Activated CD4-positive, alpha-beta memory T cell treated with anti-CD3 and anti-CD28 coated beads for 36 hours (primary cell): ENCODE data around the gene CNKSR3. TPM values are rescaled to one million over a fixed set of nuclear protein-coding genes. Genes with fewer than 3 reads are reported as not detected.

ENCODE experiments used
- CTCF ChIA-PET: fragments of 350-600 bp; sonication (Branson Sonifier 250); formaldehyde crosslinking; loops from one replicate; lab custom pipeline; 2021; ENCODE audit warnings: antibody characterized with exemption, inconsistent platforms; lab: Charles Lee
- POLR2A ChIA-PET: fragments of 350-600 bp; sonication (Branson Sonifier 250); formaldehyde crosslinking; loops from one replicate; lab custom pipeline; 2021; ENCODE audit warnings: antibody characterized with exemption; lab: Charles Lee
- DNase-seq: peaks from one replicate; pipeline ENCODE4 v3.0.0-alpha.2; 2020
- H3K27ac Mint-ChIP-seq: one replicate; pipeline ENCODE4 v1.8.0; 2021; ENCODE audit warnings: mixed read lengths
- H3K27me3 Mint-ChIP-seq: one replicate; pipeline ENCODE4 v1.8.0; 2021; ENCODE audit warnings: mixed read lengths
- H3K36me3 Mint-ChIP-seq: one replicate; pipeline ENCODE4 v1.8.0; 2021; ENCODE audit warnings: mixed read lengths
- H3K4me1 Mint-ChIP-seq: one replicate; pipeline ENCODE4 v1.8.0; 2021; ENCODE audit warnings: low read depth, mixed read lengths
- H3K4me3 Mint-ChIP-seq: one replicate; pipeline ENCODE4 v1.8.0; 2021; ENCODE audit warnings: mild to moderate bottlenecking, mixed read lengths
- H3K9me3 Mint-ChIP-seq: one replicate; pipeline ENCODE4 v1.8.0; 2021; ENCODE audit warnings: mixed read lengths
- intact Hi-C: fragments of 100-400 bp; cut with micrococcal nuclease; formaldehyde crosslinking; loops from one replicate; pipeline ENCODE4 v1.15.1; 2023
- total RNA-seq, 2 experiments: library from RNA; stranded (reverse); gene quantifications; one replicate each; pipeline ENCODE4 v1.2.3, GENCODE V29; 2021

The CNKSR3 gene
- total RNA-seq, 2 experiments from 2014 or later: 0.12 TPM

DNA sequence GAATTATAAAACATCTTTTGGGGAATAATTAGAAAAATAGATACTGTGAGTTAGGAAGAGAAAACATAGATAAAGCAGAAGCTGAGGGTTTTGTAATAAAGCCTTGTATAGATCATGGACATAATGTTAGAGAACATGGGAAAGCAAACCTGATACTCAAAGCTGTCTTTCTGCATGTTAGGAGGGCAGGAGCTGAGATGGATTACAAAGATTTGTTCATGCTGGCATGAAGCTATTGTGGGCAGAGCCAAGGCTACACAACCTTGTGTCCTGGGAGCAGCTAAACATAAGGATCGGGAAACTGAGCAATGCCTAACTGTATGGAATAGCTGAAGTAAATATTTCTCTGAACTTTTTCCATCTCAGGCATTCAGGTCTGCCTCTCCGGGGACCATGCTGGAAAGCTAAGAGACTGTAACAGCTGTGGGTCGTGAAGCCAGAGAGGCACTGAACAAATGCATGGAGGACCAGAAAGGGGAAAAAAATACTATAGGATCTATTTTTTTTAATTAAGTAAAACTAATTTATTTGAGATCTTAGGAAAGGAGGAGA is 28.2 kb upstream of the CNKSR3 start:
- no peaks in the 10 kb centered on the region for H3K36me3 Mint-ChIP-seq
- intact Hi-C loops: no loop called here
- no peaks in the 10 kb centered on the region for H3K27me3 Mint-ChIP-seq
- no peak for DNase-seq
- no peak overlapping the region for H3K27ac Mint-ChIP-seq
- ChIA-PET CTCF (no interaction called here), POLR2A (no interaction called here)
- no peak overlapping the region for H3K4me3 Mint-ChIP-seq
- H3K9me3 Mint-ChIP-seq: no peaks in the 10 kb centered on the region
- H3K4me1 Mint-ChIP-seq: no peaks in the 10 kb centered on the region

DNA sequence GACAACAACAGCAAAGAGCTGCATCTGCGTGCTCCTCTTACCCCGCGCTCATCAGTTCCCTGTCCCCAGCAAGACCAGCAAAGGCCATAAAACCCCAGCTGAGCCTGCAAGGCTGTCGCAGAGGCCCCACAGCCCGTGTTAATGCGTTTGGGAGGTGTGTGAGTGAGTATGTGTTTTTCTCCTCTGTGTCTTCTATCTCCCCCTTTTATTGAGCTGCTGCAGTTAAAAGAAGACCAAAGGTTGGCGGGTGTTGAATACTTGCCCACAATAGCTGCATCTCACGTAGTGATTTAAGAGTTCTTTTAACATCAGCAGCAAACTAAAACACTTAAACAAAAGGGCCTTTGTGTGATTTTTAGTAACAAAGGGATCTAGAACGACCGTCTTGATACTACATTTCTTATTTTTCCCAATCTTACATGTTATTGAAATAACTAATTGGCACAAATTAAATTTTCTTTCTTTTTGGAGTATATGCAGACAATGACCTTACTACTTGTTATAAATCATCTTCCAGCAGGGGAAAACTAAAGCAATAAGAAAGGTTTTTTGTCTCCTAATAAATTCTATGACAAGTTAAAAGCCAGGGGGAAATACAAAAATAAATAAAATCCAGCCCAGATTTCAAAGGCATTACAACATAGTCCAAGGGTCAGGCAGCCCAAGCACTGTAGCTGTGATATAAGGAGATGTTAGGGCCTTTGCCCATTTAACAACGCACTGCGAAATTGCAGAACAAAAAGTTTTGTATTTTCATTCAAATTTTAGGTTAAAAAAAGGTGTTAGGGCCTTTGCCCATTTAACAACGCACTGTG is 27.2 kb upstream of the CNKSR3 start:
- POLR2A ChIA-PET: no interaction called here
- Mint-ChIP-seq H3K27me3 (no peaks in the 10 kb centered on the region), H3K9me3 (no peaks in the 10 kb centered on the region), H3K27ac (no peak overlapping the region), H3K4me3 (no peak overlapping the region), H3K36me3 (no peaks in the 10 kb centered on the region), H3K4me1 (no peaks in the 10 kb centered on the region)
- intact Hi-C loops: no loop called here
- CTCF ChIA-PET: interaction anchor here (0.6 kb wide), 1 partner anchor 121 kb away, joined by 3 read pairs; no protein-coding TSS in a partner anchor
- no peak for DNase-seq

DNA sequence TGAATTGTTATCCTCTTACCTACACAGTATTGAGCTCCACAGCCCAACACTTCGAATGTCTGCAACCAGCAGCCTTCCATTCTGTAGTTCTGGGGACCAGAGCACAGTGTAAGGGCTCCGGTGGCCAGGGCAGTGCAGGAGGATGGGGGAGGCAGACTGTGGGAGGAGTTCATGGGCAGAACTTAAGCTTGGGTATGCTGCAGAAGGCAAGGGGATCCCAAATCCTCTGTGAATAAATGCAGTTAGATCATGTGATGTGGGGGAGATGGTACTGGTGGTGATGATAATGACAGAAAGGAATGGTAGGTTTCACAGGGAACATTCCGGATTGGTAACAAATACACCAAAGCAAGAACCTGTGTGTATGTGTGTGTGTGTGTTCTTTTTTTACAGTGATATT is 26.5 kb upstream of the CNKSR3 start:
- intact Hi-C loops: no loop called here
- no peaks in the 10 kb centered on the region for H3K27me3 Mint-ChIP-seq
- no peaks in the 10 kb centered on the region for H3K9me3 Mint-ChIP-seq
- H3K4me1 Mint-ChIP-seq: no peaks in the 10 kb centered on the region
- no peak for DNase-seq
- ChIA-PET POLR2A (no interaction called here), CTCF (interaction anchor here (0.6 kb wide), 1 partner anchor 121 kb away, joined by 3 read pairs; no protein-coding TSS in a partner anchor)
- no peak overlapping the region for H3K27ac Mint-ChIP-seq
- no peaks in the 10 kb centered on the region for H3K36me3 Mint-ChIP-seq
- H3K4me3 Mint-ChIP-seq: no peak overlapping the region

DNA sequence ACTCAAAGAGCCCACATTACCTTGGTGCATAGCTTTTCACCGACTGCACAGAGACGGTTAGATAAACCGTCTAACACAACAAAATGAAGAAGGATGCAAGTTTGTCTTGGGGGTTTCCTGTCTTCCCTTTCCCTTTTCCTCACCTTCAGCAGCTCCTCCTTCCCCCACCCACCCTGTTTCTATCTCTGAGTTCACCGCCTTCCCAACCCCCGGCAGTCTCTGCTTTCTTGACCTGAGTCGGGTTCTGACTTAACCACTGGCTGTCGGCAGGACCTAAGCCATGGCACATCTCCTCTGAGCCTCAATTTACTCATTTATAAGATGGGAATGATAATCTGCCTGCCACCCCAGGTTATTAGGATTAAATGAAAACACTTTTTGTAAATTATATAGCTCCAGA is 25.8 kb upstream of the CNKSR3 start:
- DNase-seq: no peak
- ChIA-PET CTCF (no interaction called here), POLR2A (no interaction called here)
- intact Hi-C loops: no loop called here
- no peaks in the 10 kb centered on the region for H3K9me3 Mint-ChIP-seq
- H3K36me3 Mint-ChIP-seq: no peaks in the 10 kb centered on the region
- H3K4me3 Mint-ChIP-seq: no peak overlapping the region
- H3K27me3 Mint-ChIP-seq: no peaks in the 10 kb centered on the region
- no peaks in the 10 kb centered on the region for H3K4me1 Mint-ChIP-seq
- H3K27ac Mint-ChIP-seq: no peak overlapping the region

DNA sequence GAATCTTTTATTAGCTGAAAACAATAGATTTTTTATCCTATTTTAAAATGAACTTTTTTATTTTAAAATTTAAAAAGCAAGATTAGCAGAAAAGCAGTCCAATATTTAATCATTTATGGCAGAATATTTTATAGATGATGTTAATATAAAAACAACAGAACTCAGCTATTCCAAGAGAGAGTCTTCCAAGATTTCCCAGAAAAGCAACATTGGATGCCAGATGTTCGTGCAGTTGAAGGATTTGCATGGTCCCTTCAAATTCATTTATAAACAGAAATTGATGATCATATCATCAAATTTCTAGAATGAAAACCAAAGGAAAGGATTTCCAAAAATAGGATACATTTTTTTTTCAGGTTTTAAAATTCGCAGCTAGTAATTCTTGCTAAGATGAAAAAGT is 25.4 kb upstream of the CNKSR3 start:
- intact Hi-C loops: no loop called here
- Mint-ChIP-seq H3K9me3 (no peaks in the 10 kb centered on the region), H3K36me3 (no peaks in the 10 kb centered on the region), H3K4me3 (no peak overlapping the region), H3K27ac (no peak overlapping the region), H3K4me1 (no peaks in the 10 kb centered on the region), H3K27me3 (no peaks in the 10 kb centered on the region)
- CTCF ChIA-PET: no interaction called here
- no peak for DNase-seq
- POLR2A ChIA-PET: no interaction called here

DNA sequence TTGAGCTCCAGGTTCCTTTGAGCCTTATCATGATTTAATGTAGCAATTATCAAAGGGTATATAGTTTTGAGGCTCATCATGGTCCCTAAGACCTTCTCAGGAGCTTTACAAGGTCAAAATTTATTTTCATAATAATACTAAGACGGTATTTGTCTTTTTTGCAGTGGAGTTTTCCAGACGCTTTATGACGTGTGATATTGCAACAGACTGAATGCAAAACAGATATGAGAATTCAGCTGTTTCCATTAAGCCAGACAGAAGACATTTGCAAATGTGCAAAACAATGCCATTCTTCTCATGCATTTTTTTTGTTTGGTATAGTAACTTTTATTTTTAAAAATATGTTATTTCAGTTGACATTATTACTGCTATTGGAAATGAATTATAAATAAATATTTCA is 24.7 kb upstream of the CNKSR3 start:
- Mint-ChIP-seq H3K27ac (no peak overlapping the region), H3K27me3 (no peaks in the 10 kb centered on the region), H3K4me1 (no peaks in the 10 kb centered on the region), H3K4me3 (no peak overlapping the region), H3K36me3 (no peaks in the 10 kb centered on the region), H3K9me3 (no peaks in the 10 kb centered on the region)
- POLR2A ChIA-PET: no interaction called here
- no peak for DNase-seq
- CTCF ChIA-PET: no interaction called here
- intact Hi-C loops: no loop called here

DNA sequence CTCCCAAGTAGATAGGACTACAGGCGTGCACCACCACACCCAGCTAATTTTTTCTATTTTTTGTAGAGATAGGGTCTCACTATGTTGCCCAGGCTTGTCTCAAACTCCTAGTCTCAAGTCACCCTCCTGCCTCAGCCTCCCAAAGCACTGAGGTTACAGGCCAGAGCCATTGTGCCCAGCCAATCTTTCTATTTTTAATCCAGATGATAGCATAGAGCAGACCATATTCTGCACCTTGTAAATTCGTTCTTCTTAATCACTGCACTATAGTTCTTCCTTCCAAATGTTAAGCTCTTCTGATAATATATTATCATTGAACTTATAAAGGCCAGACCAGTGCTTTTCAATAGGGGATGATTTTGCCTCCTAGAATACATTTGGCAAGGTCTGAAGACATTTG is 24.0 kb upstream of the CNKSR3 start:
- Mint-ChIP-seq H3K4me3 (no peak overlapping the region), H3K4me1 (no peaks in the 10 kb centered on the region), H3K36me3 (no peaks in the 10 kb centered on the region), H3K27me3 (no peaks in the 10 kb centered on the region), H3K27ac (no peak overlapping the region), H3K9me3 (no peaks in the 10 kb centered on the region)
- intact Hi-C loops: no loop called here
- CTCF ChIA-PET: no interaction called here
- DNase-seq: no peak
- POLR2A ChIA-PET: no interaction called here

DNA sequence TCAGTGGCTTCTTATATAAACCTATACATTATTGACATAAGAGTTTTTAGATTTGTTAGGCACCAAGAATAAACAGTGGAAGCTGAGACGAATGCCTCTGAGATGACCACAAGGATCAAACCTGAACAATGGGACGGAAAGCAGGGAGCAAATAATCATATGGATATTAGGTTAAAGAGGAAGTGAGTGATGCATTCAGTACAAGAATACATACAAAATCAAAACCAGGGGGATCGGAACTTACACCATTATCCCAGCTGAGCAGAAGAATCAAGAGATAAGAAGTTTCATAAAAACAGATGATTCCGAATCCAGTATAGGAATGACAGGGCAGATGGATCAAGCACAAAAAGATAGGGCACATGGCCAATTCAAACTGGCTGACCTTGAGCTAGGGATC is 21.9 kb upstream of the CNKSR3 start:
- H3K27me3 Mint-ChIP-seq: no peaks in the 10 kb centered on the region
- POLR2A ChIA-PET: no interaction called here
- H3K4me1 Mint-ChIP-seq: no peaks in the 10 kb centered on the region
- H3K9me3 Mint-ChIP-seq: peaks cover 2% of the 10 kb centered on the region
- no peak for DNase-seq
- H3K4me3 Mint-ChIP-seq: no peak overlapping the region
- CTCF ChIA-PET: no interaction called here
- H3K36me3 Mint-ChIP-seq: no peaks in the 10 kb centered on the region
- no peak overlapping the region for H3K27ac Mint-ChIP-seq
- intact Hi-C loops: no loop called here

DNA sequence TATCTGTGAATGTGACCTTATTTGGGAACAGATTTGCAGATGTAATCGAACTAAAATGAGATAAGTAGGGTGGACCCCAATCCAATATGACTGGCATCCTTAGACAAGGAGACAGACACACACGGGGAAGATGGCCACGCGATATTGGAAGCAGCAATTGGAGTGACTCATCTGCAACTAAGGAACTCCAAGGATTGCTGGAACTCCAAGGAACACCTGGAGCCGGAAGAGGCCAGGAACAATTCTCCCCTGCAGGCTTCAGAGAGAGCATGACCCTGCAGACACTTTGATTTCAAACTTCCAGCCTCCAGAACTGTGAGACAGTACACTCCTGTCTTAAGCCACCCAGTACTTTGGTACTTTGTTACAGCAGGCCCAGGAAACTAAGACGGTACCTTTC is 19.5 kb upstream of the CNKSR3 start:
- intact Hi-C loops: no loop called here
- peaks cover 2% of the 10 kb centered on the region for H3K9me3 Mint-ChIP-seq
- H3K27ac Mint-ChIP-seq: no peak overlapping the region
- no peaks in the 10 kb centered on the region for H3K27me3 Mint-ChIP-seq
- ChIA-PET POLR2A (no interaction called here), CTCF (no interaction called here)
- H3K4me1 Mint-ChIP-seq: no peaks in the 10 kb centered on the region
- H3K4me3 Mint-ChIP-seq: no peak overlapping the region
- DNase-seq: no peak
- H3K36me3 Mint-ChIP-seq: no peaks in the 10 kb centered on the region

DNA sequence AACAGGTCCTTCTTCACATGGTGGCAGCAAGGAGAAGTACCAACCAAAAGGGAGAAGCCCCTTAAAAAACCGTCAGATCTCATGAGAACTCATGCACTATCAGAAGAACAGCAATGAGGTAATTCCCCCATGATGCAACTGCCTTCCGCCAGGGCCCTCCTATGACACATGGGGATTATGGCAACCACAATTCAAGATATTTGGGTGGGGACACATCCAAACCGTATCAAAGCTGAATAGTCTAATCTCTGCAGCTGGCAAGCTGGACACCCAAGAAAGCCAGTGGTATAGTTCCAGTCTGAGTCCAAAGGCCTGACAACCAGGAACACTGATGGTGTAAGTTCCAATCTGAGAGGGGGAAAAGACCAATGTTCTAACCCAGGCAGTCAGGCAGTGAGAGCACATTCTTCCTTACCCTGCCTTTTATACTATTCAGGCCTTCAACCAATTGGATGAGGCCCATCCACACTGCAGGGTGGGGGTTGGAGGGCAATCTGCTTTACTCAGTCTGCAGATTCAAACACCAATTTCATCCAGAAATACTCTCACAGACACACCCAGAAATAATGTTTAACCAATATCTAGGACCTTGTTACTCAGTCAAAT is 17.9 kb upstream of the CNKSR3 start:
- no peak for DNase-seq
- no peak overlapping the region for H3K27ac Mint-ChIP-seq
- H3K36me3 Mint-ChIP-seq: no peaks in the 10 kb centered on the region
- no peak overlapping the region for H3K4me3 Mint-ChIP-seq
- POLR2A ChIA-PET: no interaction called here
- H3K27me3 Mint-ChIP-seq: no peaks in the 10 kb centered on the region
- no peaks in the 10 kb centered on the region for H3K4me1 Mint-ChIP-seq
- CTCF ChIA-PET: no interaction called here
- intact Hi-C loops: no loop called here
- H3K9me3 Mint-ChIP-seq: peaks cover 2% of the 10 kb centered on the region

DNA sequence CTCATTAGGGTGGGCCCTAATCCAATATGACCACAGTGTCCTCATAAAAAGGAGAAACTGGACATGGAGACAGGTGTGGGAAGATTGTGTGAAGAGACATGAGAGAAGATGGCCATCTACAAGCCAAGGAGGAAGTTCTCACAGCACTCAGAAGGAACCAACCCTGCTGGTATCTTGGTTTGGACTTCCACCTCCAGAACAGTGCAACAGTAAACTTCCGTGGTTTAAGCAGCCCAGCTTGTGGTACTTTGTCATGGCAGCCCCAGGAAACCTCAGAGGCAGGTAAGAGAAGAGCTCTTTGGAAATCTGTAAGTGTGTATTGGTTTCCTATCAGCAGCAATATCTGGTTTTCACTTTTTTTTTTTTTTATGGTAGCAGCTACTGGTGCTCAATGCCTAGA is 16.5 kb upstream of the CNKSR3 start:
- no peaks in the 10 kb centered on the region for H3K36me3 Mint-ChIP-seq
- H3K4me3 Mint-ChIP-seq: no peak overlapping the region
- ChIA-PET POLR2A (no interaction called here), CTCF (interaction anchor here (0.6 kb wide), 2 partner anchors 9 to 25 kb away, joined by 3 to 6 read pairs; no protein-coding TSS in a partner anchor)
- no peak overlapping the region for H3K27ac Mint-ChIP-seq
- intact Hi-C loops: no loop called here
- peaks cover 2% of the 10 kb centered on the region for H3K9me3 Mint-ChIP-seq
- DNase-seq: no peak
- no peaks in the 10 kb centered on the region for H3K27me3 Mint-ChIP-seq
- H3K4me1 Mint-ChIP-seq: no peaks in the 10 kb centered on the region

DNA sequence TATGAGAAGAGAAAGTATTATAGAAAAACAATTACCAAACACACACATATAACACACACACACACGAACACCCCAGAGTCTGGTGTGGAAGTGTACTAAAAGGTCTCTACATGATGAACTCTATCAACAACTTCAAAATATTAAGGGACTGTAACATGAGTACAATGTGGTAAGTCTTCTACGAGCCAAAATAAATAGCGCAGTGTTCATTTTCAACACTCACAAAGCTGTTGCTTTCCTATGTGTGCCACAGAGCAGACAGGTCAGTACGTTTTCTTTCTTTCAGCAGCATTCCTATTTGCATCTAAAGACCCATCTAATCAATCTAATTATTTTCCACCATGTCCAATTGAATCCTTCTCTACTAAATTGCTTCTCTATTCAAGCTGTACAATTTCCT is 12.1 kb upstream of the CNKSR3 start:
- Mint-ChIP-seq H3K4me3 (no peak overlapping the region), H3K27ac (no peak overlapping the region), H3K9me3 (no peaks in the 10 kb centered on the region), H3K27me3 (peaks cover 4% of the 10 kb centered on the region), H3K36me3 (no peaks in the 10 kb centered on the region), H3K4me1 (no peaks in the 10 kb centered on the region)
- POLR2A ChIA-PET: no interaction called here
- CTCF ChIA-PET: no interaction called here
- intact Hi-C loops: no loop called here
- no peak for DNase-seq

DNA sequence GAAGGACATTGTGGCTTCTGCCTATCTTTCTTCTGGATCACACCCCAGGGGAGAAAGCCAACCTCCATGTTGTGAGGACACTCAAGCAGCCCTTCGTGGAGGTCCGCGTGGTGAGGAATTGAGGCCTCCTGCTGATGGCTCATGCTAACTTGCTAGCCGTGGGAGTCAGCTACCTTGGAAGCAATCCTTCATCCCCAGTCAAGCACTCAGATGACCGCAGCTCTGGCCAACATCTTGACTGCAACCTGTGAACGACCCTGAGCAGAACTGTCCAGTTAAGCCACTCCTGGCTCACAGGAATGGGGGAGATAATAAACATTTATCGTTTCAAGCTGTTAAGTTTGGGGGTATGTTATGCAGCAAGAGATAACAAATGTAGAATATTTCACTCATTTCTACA is 10.9 kb upstream of the CNKSR3 start:
- Mint-ChIP-seq H3K27ac (no peak overlapping the region), H3K9me3 (no peaks in the 10 kb centered on the region), H3K36me3 (no peaks in the 10 kb centered on the region), H3K4me1 (no peaks in the 10 kb centered on the region), H3K27me3 (peaks cover 7% of the 10 kb centered on the region), H3K4me3 (no peak overlapping the region)
- intact Hi-C loops: no loop called here
- ChIA-PET POLR2A (no interaction called here), CTCF (no interaction called here)
- no peak for DNase-seq
